Measurements from ENCODE around the gene TXNRD2. TPM values are rescaled to one million over a fixed set of nuclear protein-coding genes. Genes with fewer than 3 reads are reported as not detected.
"Not testable (repeated sequence)": the region's sequence is repeated elsewhere in the genome, so short reads cannot be mapped to it uniquely, and the experiment has no call there.

TXNRD2 gene
- total RNA-seq, 1 experiment from 2014 or later = 25.8 TPM

DNA sequence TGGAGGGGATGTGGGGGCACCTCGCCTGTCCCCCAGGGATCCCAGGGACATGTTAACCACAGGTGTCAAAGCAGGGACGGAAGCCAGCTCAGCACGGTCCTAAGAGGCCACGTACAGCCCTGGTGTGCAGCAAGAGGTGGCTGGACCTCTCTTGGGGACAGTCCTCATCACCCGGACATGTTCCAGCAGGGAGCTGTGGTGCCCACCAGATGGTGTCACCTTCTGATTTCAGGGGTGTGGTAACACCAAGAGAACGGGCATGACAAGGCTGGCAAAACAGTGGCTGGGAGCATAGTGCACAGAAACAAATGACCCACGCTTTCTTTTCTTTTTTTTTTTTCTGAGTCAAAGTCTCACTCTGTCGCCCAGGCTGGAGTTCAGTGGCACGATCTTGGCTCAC, 25.6 kb downstream of the TXNRD2 start:
- in situ Hi-C loops (cut with HindIII; ENCODE audit: low pct_unique_long_range_greater_than_20kb, low sequenced_read_pairs) = no loop called here
- no peak for DNase-seq (ENCODE audit: low read depth, low spot score)

DNA sequence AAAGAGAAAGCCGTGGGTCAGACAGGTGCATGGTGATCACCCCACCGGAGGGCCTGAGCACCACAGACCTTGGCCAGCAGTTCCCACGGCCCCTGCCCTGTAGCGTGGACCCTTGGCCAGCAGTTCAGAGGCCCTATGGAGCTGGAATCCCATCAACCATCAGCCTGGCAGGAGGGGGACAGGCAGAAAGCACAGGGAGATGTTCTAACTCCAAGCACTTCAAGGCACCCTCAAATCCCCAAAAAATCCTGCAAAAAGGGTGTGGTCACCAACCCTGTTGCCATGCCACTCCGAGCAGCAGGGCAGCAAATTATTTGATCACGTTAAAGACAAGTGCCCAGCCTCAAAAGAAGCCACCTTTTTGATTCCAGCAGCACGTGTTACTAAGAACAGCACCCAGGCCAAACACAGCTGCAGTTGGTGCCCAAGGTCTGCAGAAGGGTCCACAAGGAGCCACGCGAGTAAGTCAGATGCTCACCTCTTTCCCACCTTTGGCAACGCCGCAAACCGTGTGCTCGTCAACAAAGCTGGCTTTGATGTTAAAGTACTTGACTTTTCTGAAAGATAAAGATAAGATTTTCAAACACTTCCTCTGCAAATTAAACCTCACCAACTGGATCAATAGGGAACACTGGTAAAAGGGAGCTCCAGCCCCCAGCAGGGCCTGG, 26.2 kb downstream of the TXNRD2 start:
- no peak for DNase-seq (ENCODE audit: low read depth, low spot score)
- in situ Hi-C loops (cut with HindIII; ENCODE audit: low pct_unique_long_range_greater_than_20kb, low sequenced_read_pairs) = no loop called here

DNA sequence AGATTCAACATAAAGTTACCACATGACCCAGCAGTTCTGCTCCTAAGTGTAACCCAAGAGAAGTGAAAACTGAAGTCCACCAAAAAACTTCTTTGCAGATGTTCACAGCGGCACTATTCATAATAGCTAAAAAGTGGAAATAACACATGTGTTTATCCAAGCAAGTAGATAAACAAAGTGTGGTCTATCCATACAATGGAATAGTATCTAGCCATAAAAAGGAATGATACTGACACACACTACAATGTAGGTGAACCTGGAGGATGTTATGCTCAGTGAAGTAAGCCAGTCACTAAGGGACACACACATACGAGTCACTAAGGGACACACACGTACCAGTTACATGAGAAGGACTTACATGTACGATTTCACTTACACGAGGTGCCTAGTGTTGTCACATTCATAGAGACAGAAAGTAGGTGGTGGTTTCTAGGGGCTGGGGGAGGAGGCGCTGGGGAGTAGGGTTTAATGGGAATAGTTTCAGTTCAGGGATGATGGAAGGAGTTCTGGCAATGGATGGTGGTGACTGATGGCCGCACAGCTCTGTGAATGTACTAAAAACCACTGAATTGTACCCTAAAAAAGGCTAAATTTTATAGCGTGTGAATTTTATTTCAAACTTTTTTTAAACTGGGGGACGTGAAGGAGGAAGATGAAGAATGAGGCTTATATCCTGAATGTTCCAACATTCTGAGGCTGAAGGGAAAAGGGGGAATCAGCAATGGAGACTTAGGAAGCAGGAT, 27.2 kb downstream of the TXNRD2 start:
- in situ Hi-C loops (cut with HindIII; ENCODE audit: low pct_unique_long_range_greater_than_20kb, low sequenced_read_pairs) = no loop called here
- no peak for DNase-seq (ENCODE audit: low read depth, low spot score)

DNA sequence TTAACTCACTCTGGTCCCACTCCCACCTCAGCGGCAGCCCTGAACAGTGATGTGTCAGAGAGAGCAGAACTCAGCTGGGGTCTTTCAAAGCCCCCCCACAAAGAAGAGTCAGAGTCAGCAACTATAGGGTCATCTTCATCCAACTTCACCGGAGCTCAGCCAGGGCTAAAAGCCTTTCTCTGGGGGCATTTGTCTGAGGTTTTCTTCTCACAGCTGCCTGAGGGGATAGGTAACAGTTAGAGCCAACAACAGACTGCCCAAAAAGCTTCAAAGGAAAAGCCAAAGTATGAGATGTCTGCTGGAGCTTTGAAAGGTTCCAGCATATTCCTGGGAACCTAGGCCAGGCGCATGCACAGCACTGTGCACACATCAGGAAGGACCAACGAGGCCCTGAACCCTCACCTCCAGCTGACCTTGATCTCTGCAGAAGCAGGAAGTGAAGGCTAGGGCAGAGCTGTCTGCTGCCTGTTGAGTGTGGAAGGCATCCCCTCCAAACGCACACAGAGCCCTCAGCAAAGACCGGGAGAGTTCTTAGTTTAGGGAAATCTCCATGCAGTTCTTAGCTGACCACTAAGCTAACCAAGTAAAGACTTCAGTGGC, 28.2 kb downstream of the TXNRD2 start:
- DNase-seq (ENCODE audit: low read depth, low spot score) = no peak
- in situ Hi-C loops (cut with HindIII; ENCODE audit: low pct_unique_long_range_greater_than_20kb, low sequenced_read_pairs) = no loop called here

DNA sequence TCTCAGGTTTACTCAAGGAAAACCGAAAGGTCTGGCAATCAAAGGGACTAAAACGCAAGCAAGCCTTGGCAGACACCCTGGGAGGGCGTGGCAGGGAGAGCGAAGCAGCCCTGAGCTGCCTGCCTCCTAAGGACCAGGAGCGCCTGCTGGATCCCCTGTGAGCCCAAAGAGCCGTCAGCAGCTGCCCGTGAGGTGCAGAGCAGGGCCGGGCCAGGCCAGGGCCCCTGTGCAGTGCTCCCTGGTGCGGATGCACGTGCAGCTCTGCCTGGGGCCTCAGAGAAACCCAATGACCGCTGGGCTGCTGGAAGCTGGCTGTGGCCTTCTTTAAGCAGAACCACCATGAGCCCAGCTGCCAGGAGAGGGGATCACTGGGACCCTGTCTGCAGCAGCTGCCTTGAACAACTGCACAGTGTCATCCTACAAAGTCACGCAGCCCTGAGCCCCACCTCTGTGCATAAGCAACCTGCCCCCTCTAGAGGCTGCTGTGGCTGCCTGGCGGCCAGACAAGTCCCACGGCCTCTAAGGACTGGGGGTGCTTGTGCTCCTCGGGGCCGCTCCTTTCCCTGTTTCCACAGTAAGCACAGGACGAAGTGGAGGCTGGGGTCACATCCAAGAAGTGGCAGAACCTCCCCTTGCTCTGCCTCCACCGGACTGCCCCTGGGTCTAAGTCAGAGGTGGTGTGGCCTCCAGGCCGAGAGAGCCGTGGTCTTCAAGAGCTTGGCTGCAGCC, 29.2 kb downstream of the TXNRD2 start:
- in situ Hi-C loops (cut with HindIII; ENCODE audit: low pct_unique_long_range_greater_than_20kb, low sequenced_read_pairs) = no loop called here
- no peak for DNase-seq (ENCODE audit: low read depth, low spot score)

DNA sequence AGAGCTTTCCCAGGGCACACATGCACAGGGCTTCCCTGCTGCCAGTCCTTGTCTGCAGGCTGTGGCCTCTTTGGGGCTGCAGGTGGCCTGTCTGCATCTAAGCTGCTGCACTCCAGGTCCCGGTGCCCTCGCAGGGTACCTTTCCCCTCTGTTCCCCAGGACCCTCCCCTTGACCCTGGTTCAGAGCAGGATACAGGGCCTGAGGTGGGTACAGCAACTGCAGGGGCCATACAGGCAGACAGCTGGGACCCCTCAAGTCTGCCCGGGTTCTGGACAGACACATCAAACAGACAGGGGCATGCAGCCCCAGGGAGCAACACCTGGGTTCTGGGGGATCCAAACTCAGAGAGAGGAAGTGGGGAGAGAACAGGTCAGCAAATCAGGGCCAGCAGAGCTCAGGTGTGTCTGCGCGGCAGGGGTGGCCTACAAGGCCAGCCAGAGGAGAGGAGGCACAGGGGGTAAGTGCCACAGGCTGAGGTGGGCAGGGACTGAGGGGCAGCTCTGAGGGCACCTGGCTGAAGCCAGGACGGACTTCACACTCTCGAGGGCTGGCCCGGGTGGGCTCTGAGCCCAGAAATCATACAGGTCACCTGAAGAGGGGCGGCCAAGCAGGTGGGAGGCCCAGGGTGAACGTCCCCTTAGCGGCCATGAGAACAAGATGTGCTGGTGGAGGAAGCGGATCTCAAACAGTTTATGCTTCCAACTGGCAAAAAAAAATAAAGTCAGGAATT, 29.9 kb downstream of the TXNRD2 start:
- no peak for DNase-seq (ENCODE audit: low read depth, low spot score)
- in situ Hi-C loops (cut with HindIII; ENCODE audit: low pct_unique_long_range_greater_than_20kb, low sequenced_read_pairs) = no loop called here

DNA sequence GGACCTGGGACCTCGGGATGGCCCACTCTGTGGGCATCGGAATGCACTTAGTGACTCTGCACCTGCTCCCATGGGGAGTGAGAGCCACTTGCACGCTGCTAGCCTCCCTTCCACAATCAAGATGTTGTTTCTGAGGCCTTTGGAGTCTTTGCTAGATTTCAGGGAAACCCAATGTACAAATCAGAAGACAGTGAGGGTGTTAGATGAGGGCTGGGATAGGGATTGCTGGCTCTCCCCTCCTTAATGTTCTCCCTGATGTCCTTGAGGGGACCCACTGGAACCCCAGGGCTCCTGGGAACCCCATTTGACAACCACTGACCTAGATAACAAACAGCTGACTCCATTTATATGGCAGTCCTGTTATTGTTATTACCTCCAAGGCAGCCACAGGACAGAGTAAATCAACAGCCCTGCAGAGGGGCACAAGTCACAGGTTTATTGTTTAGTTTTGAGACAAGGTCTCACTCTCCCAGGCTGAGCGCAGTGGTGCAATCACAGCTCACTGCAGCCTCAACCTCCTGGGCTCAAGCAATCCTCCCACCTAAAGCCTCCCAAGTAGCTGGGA, 31.4 kb downstream of the TXNRD2 start:
- DNase-seq (ENCODE audit: low read depth, low spot score) = no peak
- in situ Hi-C loops (cut with HindIII; ENCODE audit: low pct_unique_long_range_greater_than_20kb, low sequenced_read_pairs) = no loop called here

DNA sequence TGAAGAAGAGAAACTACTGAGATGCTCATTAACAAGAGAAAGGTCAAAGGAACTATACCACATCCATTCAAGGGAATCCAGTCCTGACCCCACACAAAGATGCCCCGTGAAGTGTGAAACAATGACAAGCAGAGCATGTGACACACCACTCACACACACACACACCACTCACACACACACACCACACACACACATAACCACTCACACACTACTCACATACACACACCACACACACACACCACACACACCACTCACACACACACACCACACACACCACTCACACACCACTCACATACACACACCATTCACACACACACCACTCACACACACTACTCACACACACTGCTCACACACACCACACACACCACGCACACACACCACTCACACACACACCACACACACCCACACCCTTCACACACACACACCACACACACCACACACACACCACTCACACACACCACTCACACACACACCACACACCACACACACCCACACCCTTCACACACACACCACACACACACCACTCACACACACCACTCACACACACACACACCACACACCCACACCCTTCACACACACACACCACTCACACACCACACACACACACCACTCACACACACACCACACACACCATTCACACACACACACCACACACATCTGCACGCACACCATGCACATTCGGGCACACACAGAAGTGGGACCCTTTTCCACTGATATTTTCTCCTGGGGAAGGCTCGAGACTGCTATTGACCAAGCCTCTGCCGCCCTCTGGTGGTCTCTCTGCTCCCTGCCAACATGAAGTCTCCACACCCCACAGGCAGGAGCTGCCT, 32.1 kb downstream of the TXNRD2 start:
- in situ Hi-C loops (cut with HindIII; ENCODE audit: low pct_unique_long_range_greater_than_20kb, low sequenced_read_pairs) = no loop called here
- DNase-seq (ENCODE audit: low read depth, low spot score) = peak; percentile 83

DNA sequence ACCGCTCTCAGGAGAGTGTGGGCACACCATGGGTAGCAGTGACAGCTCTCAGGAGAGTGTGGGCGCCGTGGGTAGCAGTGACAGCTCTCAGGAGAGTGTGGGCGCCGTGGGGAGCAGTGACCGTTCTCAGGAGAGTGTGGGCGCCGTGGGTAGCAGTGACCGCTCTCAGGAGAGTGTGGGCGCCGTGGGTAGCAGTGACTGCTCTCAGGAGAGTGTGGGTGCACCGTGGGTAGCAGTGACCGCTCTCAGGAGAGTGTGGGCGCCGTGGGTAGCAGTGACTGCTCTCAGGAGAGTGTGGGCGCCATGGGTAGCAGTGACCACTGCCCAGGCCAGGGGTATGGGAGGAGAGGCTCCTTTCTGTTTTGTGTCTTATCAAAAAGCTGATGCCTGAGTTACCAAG, 33.7 kb downstream of the TXNRD2 start:
- in situ Hi-C loops (cut with HindIII; ENCODE audit: low pct_unique_long_range_greater_than_20kb, low sequenced_read_pairs); DNase-seq (ENCODE audit: low read depth, low spot score): not testable (repeated sequence)

DNA sequence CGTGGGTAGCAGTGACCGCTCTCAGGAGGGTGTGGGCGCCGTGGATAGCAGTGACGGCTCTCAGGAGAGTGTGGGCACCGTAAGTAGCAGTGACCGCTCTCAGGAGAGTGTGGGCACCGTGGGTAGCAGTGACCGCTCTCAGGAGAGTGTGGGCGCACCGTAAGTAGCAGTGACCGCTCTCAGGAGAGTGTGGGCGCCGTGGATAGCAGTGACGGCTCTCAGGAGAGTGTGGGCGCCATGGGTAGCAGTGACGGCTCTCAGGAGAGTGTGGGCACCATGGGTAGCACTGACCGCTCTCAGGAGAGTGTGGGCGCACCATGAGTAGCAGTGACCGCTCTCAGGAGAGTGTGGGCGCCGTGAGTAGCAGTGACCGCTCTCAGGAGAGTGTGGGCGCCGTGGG, 34.8 kb downstream of the TXNRD2 start:
- in situ Hi-C loops (cut with HindIII; ENCODE audit: low pct_unique_long_range_greater_than_20kb, low sequenced_read_pairs); DNase-seq (ENCODE audit: low read depth, low spot score): not testable (repeated sequence)

DNA sequence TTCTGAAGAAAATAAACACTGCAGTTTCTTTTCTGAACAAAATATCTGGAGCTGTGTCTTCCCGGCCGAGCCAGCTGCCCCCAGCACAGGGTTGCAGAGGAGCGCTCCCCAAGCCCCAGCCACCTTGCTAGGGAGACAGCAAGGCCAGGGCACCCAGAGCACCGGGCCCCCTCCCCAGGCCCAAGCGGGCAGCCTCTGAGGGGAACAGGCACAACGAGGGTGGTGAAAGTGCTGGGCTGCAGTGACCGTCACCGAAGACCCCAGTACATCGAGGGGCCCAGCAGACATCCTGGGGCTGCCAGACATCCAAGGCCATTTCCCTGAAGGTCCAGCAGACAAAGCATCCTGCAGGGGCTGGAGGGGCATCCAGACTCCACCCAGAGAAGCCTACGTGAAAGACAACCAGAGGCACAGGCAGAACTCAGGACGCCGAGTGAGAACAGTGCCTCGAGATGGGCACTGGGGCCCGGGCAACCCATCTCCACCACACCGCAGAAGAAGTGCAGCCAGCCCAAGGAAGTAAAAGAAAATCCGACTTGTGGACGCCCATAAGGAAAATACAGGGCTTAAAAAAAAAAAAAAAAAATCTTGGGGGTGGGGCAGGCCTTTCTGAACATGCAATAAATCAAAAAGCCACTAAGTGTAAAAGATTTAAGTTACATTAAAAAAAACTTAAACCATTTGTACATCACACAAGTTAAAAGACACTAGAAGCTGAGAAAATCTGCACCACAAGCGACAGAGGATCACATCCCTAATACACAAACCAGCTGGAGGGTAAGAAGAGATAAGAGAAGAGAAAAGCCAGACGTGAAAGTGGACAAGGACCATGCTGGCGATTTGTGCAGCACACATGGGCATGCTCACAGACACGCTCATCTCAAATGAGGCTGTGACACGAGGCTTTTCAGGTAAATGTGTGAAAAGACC, 36.0 kb downstream of the TXNRD2 start:
- in situ Hi-C loops (cut with HindIII; ENCODE audit: low pct_unique_long_range_greater_than_20kb, low sequenced_read_pairs) = no loop called here
- DNase-seq (ENCODE audit: low read depth, low spot score) = no peak

DNA sequence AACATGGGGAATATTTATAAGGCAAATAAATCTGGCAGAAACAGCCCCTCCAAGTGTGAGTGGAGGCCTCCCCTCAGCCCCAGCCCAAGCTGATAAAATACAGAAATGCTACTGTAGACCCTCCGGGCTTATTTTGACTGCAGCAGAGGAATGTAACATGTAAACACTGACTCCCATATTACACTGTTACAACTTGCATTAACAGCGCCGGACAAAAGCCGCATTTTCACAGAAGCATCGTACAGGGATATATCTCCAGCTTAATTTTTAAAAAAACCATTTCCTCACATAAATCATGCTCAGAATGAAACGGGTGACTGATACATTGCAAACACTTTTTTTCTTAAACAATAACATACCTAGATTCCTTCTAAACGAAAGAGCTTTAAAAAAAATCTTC, 36.7 kb downstream of the TXNRD2 start:
- in situ Hi-C loops (cut with HindIII; ENCODE audit: low pct_unique_long_range_greater_than_20kb, low sequenced_read_pairs) = no loop called here
- DNase-seq (ENCODE audit: low read depth, low spot score) = no peak

DNA sequence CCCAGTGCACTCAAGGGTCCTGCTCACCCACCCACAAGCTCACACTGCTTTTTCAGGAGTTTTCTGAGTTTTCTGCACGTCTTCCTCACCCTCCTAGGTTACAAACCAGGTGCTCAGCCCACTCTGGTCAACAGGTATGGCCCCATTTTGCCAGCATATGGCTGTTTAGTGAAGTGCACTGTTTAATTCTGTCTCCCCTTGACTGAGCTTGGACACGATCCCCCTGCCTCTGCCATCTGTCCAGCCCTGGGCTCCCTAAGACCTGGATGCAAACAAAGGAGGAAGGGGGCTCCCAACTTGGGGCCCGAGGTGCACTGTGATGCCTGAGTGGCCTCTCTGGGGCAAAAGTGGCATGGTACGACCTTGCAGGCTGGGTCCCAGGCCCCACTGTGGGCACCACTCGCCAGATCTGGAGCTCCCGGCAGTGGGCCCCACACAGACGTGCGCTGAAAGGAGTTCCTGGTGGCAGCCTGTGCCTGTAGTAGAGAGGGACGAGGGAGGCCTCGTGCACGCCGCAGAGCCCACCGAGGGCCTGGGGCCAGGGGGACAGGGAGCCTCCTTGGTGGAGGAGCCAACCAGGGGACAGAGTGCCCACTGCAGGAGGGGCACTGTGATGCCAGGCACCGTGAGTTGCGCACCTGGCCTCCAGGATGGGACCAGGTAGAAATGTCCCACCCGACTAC, 37.3 kb downstream of the TXNRD2 start:
- in situ Hi-C loops (cut with HindIII; ENCODE audit: low pct_unique_long_range_greater_than_20kb, low sequenced_read_pairs) = no loop called here
- DNase-seq (ENCODE audit: low read depth, low spot score) = no peak

DNA sequence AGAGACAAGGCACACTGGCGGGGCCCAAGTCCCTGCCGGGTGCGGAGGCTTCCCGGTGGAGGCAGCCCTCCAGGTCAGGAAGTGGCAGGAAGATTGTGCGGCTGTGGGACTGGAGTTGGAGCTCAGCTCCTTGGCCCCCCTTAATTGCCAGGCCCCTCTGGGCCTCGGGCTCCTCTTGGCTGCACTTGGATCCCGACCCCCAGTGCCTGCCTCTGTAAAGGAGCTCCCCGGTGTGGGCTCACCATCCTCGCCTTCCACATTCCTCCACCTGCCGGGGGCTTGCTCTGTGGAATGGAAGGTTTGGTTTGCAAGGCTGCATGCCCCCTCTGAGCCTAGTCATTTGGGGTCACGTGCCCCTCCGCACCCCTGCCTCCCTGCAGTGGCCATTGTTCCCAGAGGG, 38.1 kb downstream of the TXNRD2 start:
- in situ Hi-C loops (cut with HindIII; ENCODE audit: low pct_unique_long_range_greater_than_20kb, low sequenced_read_pairs) = no loop called here
- no peak for DNase-seq (ENCODE audit: low read depth, low spot score)

DNA sequence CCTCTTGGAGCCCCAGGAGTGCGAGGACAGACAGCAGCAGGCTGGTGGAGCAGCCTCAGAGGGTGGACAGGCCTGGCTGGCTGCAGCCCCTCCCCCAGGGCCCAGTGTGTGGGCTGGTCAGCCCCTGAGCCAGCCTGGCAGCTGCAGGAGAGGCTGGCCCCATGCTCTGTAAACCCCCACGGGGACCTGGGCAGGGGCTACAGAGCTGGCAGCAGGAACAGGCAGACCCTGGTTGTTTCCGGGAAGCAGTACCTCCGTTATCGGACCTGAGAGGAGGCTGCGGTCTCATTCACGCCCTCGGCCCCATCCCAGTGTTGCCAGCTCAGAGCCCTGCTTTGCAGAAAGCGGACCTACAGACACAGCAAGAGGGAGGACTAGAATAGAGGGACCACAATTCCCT, 38.6 kb downstream of the TXNRD2 start:
- no peak for DNase-seq (ENCODE audit: low read depth, low spot score)
- in situ Hi-C loops (cut with HindIII; ENCODE audit: low pct_unique_long_range_greater_than_20kb, low sequenced_read_pairs) = no loop called here

All from SK-MEL-5 (cell line).